ENCODE data around the gene SP8.

DNA sequence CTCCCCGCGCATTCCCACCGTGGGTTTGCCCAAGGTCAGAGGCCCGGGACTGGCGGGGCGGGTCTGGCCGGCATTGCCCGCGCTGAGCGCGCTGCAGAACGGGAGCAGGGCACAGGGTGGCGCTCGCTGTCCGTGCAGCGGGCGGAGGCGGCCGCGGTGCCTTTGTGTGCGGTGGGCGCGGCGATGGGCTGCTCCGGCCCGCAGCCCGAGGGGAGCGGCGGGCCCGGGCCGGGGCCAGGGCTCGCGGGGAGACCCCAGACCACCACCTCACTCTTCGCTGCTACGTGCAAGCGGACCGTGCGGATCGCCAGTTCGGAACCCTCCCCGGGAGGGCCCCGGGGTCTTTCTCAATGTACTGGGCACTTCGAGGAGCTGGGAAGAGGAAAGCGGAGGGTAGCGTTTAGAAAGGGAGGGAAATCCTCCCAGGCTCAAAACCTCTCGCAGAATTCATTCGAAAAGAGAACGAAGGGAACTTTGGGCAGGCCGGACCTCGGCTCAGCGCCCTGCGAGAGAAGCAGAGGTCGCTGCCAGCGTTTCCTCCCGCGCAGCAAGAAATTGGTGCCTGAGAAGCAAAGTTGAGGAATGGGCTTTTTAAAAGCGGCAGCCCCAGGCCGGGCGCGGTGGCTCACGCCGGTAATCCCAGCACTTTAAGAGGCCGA is 8.5 kb downstream of the SP8 start:
- TF ChIP-seq, protein P1, sequence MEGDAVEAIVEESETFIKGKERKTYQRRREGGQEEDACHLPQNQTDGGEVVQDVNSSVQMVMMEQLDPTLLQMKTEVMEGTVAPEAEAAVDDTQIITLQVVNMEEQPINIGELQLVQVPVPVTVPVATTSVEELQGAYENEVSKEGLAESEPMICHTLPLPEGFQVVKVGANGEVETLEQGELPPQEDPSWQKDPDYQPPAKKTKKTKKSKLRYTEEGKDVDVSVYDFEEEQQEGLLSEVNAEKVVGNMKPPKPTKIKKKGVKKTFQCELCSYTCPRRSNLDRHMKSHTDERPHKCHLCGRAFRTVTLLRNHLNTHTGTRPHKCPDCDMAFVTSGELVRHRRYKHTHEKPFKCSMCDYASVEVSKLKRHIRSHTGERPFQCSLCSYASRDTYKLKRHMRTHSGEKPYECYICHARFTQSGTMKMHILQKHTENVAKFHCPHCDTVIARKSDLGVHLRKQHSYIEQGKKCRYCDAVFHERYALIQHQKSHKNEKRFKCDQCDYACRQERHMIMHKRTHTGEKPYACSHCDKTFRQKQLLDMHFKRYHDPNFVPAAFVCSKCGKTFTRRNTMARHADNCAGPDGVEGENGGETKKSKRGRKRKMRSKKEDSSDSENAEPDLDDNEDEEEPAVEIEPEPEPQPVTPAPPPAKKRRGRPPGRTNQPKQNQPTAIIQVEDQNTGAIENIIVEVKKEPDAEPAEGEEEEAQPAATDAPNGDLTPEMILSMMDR (IDR thresholded peaks at IDR 0.05): no peak
- no peak for TF ChIP-seq POLR2A (IDR thresholded peaks at IDR 0.05)

Measured in ovary (tissue), 3 donors.